ENCODE measurements around the gene KCNMB4.

Gene KCNMB4

DNA sequence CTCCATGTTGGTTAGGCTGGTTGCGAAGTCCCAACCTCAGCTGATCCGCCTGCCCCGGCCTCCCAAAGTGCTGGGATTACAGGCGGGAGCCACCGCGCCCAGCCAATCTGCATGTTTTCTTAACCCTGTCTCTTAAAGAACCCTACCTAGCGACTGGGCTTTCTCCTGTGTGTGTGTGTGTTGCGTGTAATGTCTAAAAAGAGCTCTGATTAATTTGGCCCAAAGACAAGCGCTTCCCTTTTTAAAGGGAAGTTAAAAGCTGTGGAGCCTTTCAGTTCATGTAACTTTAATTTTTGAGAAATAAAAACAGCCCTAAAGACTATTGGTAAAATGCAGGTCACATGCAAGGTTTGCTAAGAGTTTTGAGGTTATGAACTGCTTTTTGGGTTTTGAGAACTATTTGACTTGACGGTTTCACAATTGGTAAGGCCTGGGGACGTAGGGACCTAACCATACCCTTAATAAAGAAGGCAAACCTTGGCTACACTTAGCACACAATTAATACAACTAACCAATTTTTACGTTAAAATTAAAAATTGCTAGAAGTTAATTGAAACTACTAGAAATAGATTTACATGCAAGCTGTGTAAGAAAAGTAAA, 103.2 kb downstream of the KCNMB4 start:
- TF ChIP-seq, protein P1, sequence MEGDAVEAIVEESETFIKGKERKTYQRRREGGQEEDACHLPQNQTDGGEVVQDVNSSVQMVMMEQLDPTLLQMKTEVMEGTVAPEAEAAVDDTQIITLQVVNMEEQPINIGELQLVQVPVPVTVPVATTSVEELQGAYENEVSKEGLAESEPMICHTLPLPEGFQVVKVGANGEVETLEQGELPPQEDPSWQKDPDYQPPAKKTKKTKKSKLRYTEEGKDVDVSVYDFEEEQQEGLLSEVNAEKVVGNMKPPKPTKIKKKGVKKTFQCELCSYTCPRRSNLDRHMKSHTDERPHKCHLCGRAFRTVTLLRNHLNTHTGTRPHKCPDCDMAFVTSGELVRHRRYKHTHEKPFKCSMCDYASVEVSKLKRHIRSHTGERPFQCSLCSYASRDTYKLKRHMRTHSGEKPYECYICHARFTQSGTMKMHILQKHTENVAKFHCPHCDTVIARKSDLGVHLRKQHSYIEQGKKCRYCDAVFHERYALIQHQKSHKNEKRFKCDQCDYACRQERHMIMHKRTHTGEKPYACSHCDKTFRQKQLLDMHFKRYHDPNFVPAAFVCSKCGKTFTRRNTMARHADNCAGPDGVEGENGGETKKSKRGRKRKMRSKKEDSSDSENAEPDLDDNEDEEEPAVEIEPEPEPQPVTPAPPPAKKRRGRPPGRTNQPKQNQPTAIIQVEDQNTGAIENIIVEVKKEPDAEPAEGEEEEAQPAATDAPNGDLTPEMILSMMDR (conservative IDR thresholded peaks at IDR 0.05; ENCODE audit: control insufficient read depth, insufficient read depth, low read depth, low read length), result no peak
- no peak for DNase-seq (ENCODE audit: low read depth)
- H3K4me3 ChIP-seq (ENCODE audit: control insufficient read depth, low read depth, low read length), result no peak overlapping the region

DNA sequence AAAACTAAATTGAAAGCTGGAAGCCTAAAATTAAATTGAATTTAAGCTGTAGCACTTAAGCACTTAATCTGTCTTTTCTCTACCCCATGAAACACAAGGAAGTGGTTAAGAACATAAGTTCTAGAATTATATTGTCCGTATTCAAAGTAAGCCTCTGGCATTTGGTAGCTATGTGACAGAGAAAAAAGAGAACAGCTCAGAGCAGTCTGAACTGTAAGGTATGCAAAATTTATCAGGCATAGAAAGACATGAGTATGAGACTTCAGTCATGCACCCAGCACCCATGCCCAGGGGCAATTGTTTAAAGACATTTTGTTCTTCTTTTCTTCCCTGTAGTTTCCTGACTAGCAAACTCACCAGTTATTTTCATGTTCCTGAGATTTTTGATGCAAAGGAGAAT, 116.7 kb downstream of the KCNMB4 start:
- DNase-seq (ENCODE audit: low read depth), result no peak
- H3K4me3 ChIP-seq (ENCODE audit: control insufficient read depth, low read depth, low read length), result no peak overlapping the region
- TF ChIP-seq, protein P1 (conservative IDR thresholded peaks at IDR 0.05; ENCODE audit: control insufficient read depth, insufficient read depth, low read depth, low read length), result no peak
